Measurements from ENCODE around the gene REELD1.

The REELD1 gene

GRCh38 chr4:146214238-146214637, at the start of gene REELD1:
REELD1 (plus strand) TSS chr4:146214538; CDS start chr4:146216953, 2,415 bp downstream.
- DNase-seq = no peak

- no peak for DNase-seq
Measured at GRCh38 chr4:146165221-146165620, 49.1 kb upstream of the REELD1 start.

GRCh38 chr4:146165840-146166239, 48.5 kb upstream of the REELD1 start:
- DNase-seq = no peak

GRCh38 chr4:146170149-146170548, 44.2 kb upstream of the REELD1 start:
- no peak for DNase-seq

GRCh38 chr4:146175541-146176453, 38.5 kb upstream of the REELD1 start, which contains the start of gene LSM6:
LSM6 (plus strand) TSS chr4:146175718; CDS start chr4:146182922, 7,204 bp downstream.
- peak; percentile 74 to 79 for DNase-seq

GRCh38 chr4:146176891-146177290, 37.4 kb upstream of the REELD1 start:
- DNase-seq = no peak

- DNase-seq = no peak
Measured at GRCh38 chr4:146178126-146178525, 36.2 kb upstream of the REELD1 start.

- DNase-seq = no peak
Measured at GRCh38 chr4:146179784-146180370, 34.5 kb upstream of the REELD1 start.

- DNase-seq = no peak
Measured at GRCh38 chr4:146182443-146182842, 31.9 kb upstream of the REELD1 start.

GRCh38 chr4:146183209-146183608, 31.1 kb upstream of the REELD1 start:
- DNase-seq = no peak

- no peak for DNase-seq
Measured at GRCh38 chr4:146186041-146186440, 28.3 kb upstream of the REELD1 start.

- DNase-seq = no peak
Measured at GRCh38 chr4:146186596-146186995, 27.7 kb upstream of the REELD1 start.

- DNase-seq = no peak
Measured at GRCh38 chr4:146190456-146190855, 23.9 kb upstream of the REELD1 start.

GRCh38 chr4:146191766-146192458, 22.4 kb upstream of the REELD1 start:
- DNase-seq = no peak

GRCh38 chr4:146193628-146194027, 20.7 kb upstream of the REELD1 start:
- DNase-seq = no peak

- no peak for DNase-seq
Measured at GRCh38 chr4:146194212-146194611, 20.1 kb upstream of the REELD1 start.

- no peak for DNase-seq
Measured at GRCh38 chr4:146202665-146203064, 11.7 kb upstream of the REELD1 start.

GRCh38 chr4:146207410-146207809, 6.9 kb upstream of the REELD1 start:
- no peak for DNase-seq

GRCh38 chr4:146210890-146211289, 3.4 kb upstream of the REELD1 start:
- DNase-seq = no peak

- no peak for DNase-seq
Measured at GRCh38 chr4:146211440-146211839, 2.9 kb upstream of the REELD1 start.

GRCh38 chr4:146212781-146213180, 1.6 kb upstream of the REELD1 start:
- DNase-seq = no peak

GRCh38 chr4:146222313-146222712, 8.0 kb downstream of the REELD1 start:
- no peak for DNase-seq

GRCh38 chr4:146224326-146224966, 10.1 kb downstream of the REELD1 start:
- no peak for DNase-seq

Data from stimulated activated CD4-positive, alpha-beta T cell treated with anti-CD3 and anti-CD28 coated beads, Interleukin-2, amount 100 ng/mL, for 48 hours (primary cell).